Measurements from ENCODE around the gene DIPK1B. TPM values are rescaled to one million over a fixed set of nuclear protein-coding genes. Genes with fewer than 3 reads are reported as not detected.

The DIPK1B gene
- total and polyA plus RNA-seq, 10 of the 15 experiments (the other 5 are each of a cell fraction or from before 2014, with no cell fraction given) = 0.08 to 0.28 (median 0.13) TPM; not detected in 3

GRCh38 chr9:136761545-136761981 is 49.2 kb downstream of the DIPK1B start:
- no peak overlapping the region for H2AFZ ChIP-seq (ENCODE audit: control insufficient read depth, low read depth, low read length)
- in situ Hi-C loops (cut with MboI) (no loop called here), intact Hi-C loops (cut with micrococcal nuclease; ENCODE audit: unreplicated experiment) (no loop called here)
- no peaks in the 10 kb centered on the region; the same call in 2 of the 3 replicates for H3K9me3 ChIP-seq (replicated peaks; ENCODE audit: control insufficient read depth, insufficient read depth, low read length)
- no peak overlapping the region for H3K4me2 ChIP-seq (ENCODE audit: control insufficient read depth, insufficient read depth)
- DNase-seq (ENCODE audit: low read depth, low spot score) (no peak), FAIRE-seq (no peak), ATAC-seq (no peak)
- H3K4me1 ChIP-seq (ENCODE audit: control insufficient read depth, insufficient read depth, low read length) = peaks cover 11% of the 10 kb centered on the region
- ChIA-PET SMC1A (ENCODE audit: uncharacterized antibody, unreplicated experiment) (no interaction called here), CTCF (interaction anchor here (0.7 to 2.8 kb wide), 5 partner anchors 17 to 45 kb away, joined by 3 to 16 read pairs (median 3); no protein-coding TSS in a partner anchor), RAD21 (ENCODE audit: unreplicated experiment) (no interaction called here), POLR2A (interaction anchor here (0.6 to 1.4 kb wide), 2 partner anchors 16 to 357 kb away, joined by 3 to 5 read pairs; no protein-coding TSS in a partner anchor)
- no peaks in the 10 kb centered on the region for H4K20me1 ChIP-seq (ENCODE audit: control insufficient read depth, insufficient read depth)
- no peaks in the 10 kb centered on the region for H3K36me3 ChIP-seq (ENCODE audit: control insufficient read depth in 2 of 2, insufficient read depth in 2 of 2, low read length in 1 of 2)
- no peaks in the 10 kb centered on the region for H3K79me2 ChIP-seq (ENCODE audit: control insufficient read depth, insufficient read depth, low read length)
- 41% methylated on average over 8 of the region's 13 CpGs for WGBS (ENCODE audit: insufficient coverage, insufficient replicate concordance, low lambda C conversion rate, missing lambda C conversion rate)
- no peaks in the 10 kb centered on the region for H3K27me3 ChIP-seq (replicated peaks in 1 of 2; ENCODE audit: control insufficient read depth in 2 of 2, insufficient read depth in 2 of 2, low read length in 1 of 2)
- no peak overlapping the region for H3K4me3 ChIP-seq
- no peak overlapping the region for H3K27ac ChIP-seq (ENCODE audit: control insufficient read depth, insufficient read depth)
- no TSS peak for BruUV-seq (replicated peaks)
- H3K9ac ChIP-seq (ENCODE audit: control insufficient read depth, insufficient read depth, low read length) = no peak overlapping the region
- TF ChIP-seq ZNF217 (IDR thresholded peaks at IDR 0.05) = no peak
- no peak for TF ChIP-seq DPF2 (IDR thresholded peaks at IDR 0.05)
- no peak for TF ChIP-seq E2F8 (IDR thresholded peaks at IDR 0.05; ENCODE audit: low read depth, partially characterized antibody)
- TF ChIP-seq RELB (IDR thresholded peaks at IDR 0.05; ENCODE audit: low read depth) = no peak
- TF ChIP-seq CREM (IDR thresholded peaks at IDR 0.05; ENCODE audit: low read depth) = no peak
- no peak for TF ChIP-seq ELK1 (IDR thresholded peaks at IDR 0.05; ENCODE audit: low read depth, low read length)
- TF ChIP-seq HDAC6 (IDR thresholded peaks at IDR 0.05; ENCODE audit: unreplicated experiment) = no peak
- TF ChIP-seq ATF3 (IDR thresholded peaks at IDR 0.05; ENCODE audit: borderline replicate concordance, extremely low read depth, low read depth, low read length) = no peak
- no peak for TF ChIP-seq REST (IDR thresholded peaks at IDR 0.05; ENCODE audit: low read depth, low read length)
- TF ChIP-seq MAX (IDR thresholded peaks at IDR 0.05; ENCODE audit: low read depth, low read length) = no peak
- TF ChIP-seq KLF5 (IDR thresholded peaks at IDR 0.05; ENCODE audit: partially characterized antibody) = no peak

Measured in GM12878 (cell line).